Measurements from ENCODE around the gene EVL.

The EVL gene

GRCh38 chr14:100147691-100148464 is 82.7 kb downstream of the EVL start:
- TF ChIP-seq CTCF (IDR thresholded peaks at IDR 0.05; ENCODE audit: low read depth, low read length) (no peak), MYC (IDR thresholded peaks at IDR 0.05; ENCODE audit: low read depth, low read length) (no peak), MAX (IDR thresholded peaks at IDR 0.05; ENCODE audit: low read depth, low read length) (no peak), POLR2A (IDR thresholded peaks at IDR 0.05; ENCODE audit: extremely low read depth, insufficient read length) (no peak)
- DNase-seq (ENCODE audit: low read depth) = no peak
- H3K4me3 ChIP-seq (ENCODE audit: low read depth, low read length) = no peak overlapping the region

DNA sequence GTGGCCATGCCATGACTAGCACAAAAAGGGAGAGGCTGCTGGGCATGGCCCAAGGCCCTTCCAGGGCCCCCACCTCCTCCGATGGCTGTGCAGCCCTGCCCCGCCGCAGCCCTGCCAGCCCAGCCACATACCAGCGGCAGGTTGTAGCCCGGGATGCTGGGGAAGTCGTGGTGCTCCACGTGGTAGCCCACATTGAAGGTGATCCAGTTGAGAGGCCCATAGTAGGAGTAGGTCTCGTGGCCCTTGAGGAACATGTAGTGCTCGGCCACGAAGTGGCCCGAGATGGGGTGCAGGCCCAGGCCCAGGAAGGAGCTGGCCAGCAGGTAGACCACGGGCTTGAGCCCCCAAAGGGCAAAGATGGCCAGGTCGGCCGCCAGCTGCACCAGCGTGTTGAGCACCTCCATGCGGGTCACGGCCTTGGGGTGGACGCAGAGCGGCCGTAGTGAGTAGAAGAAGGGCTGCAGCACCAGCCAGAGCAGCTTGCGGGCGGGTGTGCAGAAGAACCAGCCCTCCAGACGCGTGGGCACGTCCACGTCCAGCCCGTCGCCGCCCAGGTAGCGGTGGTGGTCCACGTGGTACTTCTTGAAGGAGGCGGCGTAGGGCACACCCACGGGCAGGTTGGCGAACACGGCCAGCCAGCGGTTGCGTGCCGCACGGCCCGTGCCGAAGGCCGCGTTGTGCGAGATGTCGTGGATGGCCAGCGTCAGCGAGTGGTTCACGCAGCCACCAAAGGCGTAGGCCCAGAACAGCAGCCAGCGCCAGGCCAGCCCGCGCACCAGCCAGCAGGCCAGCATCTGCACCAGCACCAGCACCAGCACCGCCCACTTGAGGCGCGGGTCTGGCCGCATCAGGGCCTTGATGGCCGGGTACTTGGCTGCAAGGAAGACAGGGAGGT is 83.9 kb downstream of the EVL start:
- no peak for TF ChIP-seq MAX (IDR thresholded peaks at IDR 0.05; ENCODE audit: low read depth, low read length)
- no peak for TF ChIP-seq MYC (IDR thresholded peaks at IDR 0.05; ENCODE audit: low read depth, low read length)
- no peak for TF ChIP-seq POLR2A (IDR thresholded peaks at IDR 0.05; ENCODE audit: extremely low read depth, insufficient read length)
- TF ChIP-seq CTCF (IDR thresholded peaks at IDR 0.05; ENCODE audit: low read depth, low read length) = no peak
- H3K4me3 ChIP-seq (ENCODE audit: low read depth, low read length) = no peak overlapping the region
- DNase-seq (ENCODE audit: low read depth) = no peak

GRCh38 chr14:100149851-100150611 is 84.8 kb downstream of the EVL start:
- TF ChIP-seq CTCF (IDR thresholded peaks at IDR 0.05; ENCODE audit: low read depth, low read length) (no peak), MAX (IDR thresholded peaks at IDR 0.05; ENCODE audit: low read depth, low read length) (no peak), MYC (IDR thresholded peaks at IDR 0.05; ENCODE audit: low read depth, low read length) (no peak), POLR2A (IDR thresholded peaks at IDR 0.05; ENCODE audit: extremely low read depth, insufficient read length) (no peak)
- H3K4me3 ChIP-seq (ENCODE audit: low read depth, low read length) = no peak overlapping the region
- no peak for DNase-seq (ENCODE audit: low read depth)

GRCh38 chr14:100150932-100151587 is 85.8 kb downstream of the EVL start:
- TF ChIP-seq MYC (IDR thresholded peaks at IDR 0.05; ENCODE audit: low read depth, low read length) (no peak), POLR2A (IDR thresholded peaks at IDR 0.05; ENCODE audit: extremely low read depth, insufficient read length) (no peak), MAX (IDR thresholded peaks at IDR 0.05; ENCODE audit: low read depth, low read length) (no peak), CTCF (IDR thresholded peaks at IDR 0.05; ENCODE audit: low read depth, low read length) (no peak)
- no peak overlapping the region for H3K4me3 ChIP-seq (ENCODE audit: low read depth, low read length)
- no peak for DNase-seq (ENCODE audit: low read depth)

DNA sequence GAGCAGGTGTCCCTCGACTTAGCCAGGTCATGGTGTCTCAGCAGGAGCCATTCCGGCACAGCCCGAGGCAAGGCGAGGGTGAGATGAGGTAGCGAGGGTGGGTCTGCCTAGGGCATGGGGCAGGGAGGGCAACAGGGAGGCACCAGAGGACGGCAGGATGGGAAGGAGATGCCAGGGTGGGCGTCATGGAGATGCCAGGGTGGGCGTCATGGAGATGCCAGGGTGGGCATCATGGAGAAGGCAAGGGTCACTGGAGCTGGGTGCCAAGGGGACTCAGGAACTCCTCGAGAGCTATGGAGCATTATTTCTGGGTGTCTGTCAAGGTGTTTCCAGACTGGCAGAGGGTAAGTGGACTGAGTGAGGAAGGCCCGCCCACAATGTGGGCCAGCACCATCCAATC is 86.9 kb downstream of the EVL start:
- TF ChIP-seq CTCF (IDR thresholded peaks at IDR 0.05; ENCODE audit: low read depth, low read length) = no peak
- no peak for TF ChIP-seq MAX (IDR thresholded peaks at IDR 0.05; ENCODE audit: low read depth, low read length)
- no peak for TF ChIP-seq POLR2A (IDR thresholded peaks at IDR 0.05; ENCODE audit: extremely low read depth, insufficient read length)
- no peak for TF ChIP-seq MYC (IDR thresholded peaks at IDR 0.05; ENCODE audit: low read depth, low read length)
- H3K4me3 ChIP-seq (ENCODE audit: low read depth, low read length) = no peak overlapping the region
- DNase-seq (ENCODE audit: low read depth) = no peak
